GM12878 (cell line): Measurements from ENCODE around the gene HSPA12A. TPM values are rescaled to one million over a fixed set of nuclear protein-coding genes. Genes with fewer than 3 reads are reported as not detected.

Experiments
- ATAC-seq: fragments of 200-7000 bp; cut with Tn5 transposase; 3 replicates; pipeline ENCODE4 v1.9.1; 2020; ENCODE audit warnings: mild to moderate bottlenecking, moderate library complexity
- BruUV-seq: library from RNA; stranded (reverse); fragments of 400-500 nt; replicated peaks from 2 replicates; lab custom pipeline; 2021; lab: Mats Ljungman, UMichigan
- CTCF ChIA-PET: fragments of 300-600 bp; sonication (Branson Sonifier 250); formaldehyde crosslinking; extraction: SDS; loops from one replicate; lab custom pipeline; 2021; ENCODE audit warnings: inconsistent platforms; lab: Yijun Ruan, JAX
- POLR2A ChIA-PET: fragments of 350-600 bp; formaldehyde crosslinking; extraction: SDS; loops from one replicate; lab custom pipeline; 2021; ENCODE audit warnings: inconsistent platforms; lab: Charles Lee
- RAD21 ChIA-PET: fragments of 300-600 bp; sonication (Branson Sonifier 250); formaldehyde crosslinking; loops from one replicate; lab custom pipeline; 2023; ENCODE audit warnings: antibody characterized with exemption; ENCODE audit not compliant: unreplicated experiment; lab: Charles Lee
- SMC1A ChIA-PET: fragments of 300-600 bp; sonication (Branson Sonifier 250); formaldehyde crosslinking; loops from one replicate; lab custom pipeline; 2023; ENCODE audit not compliant: unreplicated experiment, uncharacterized antibody; lab: Charles Lee
- DNase-seq: peaks from one replicate; pipeline ENCODE4 v3.0.0-alpha.2; 2011; ENCODE audit warnings: low read depth, low spot score
- FAIRE-seq: peaks from 3 replicates; lab custom pipeline; 2011; peaks lifted over from hg19 to GRCh38; lab: Jason Lieb, UNC
- H2AFZ ChIP-seq: 2 replicates; pipeline ENCODE4 v1.6.0; 2011; ENCODE audit warnings: low read depth, low read length, control low read depth; ENCODE audit not compliant: control insufficient read depth
- H3K27ac ChIP-seq: 2 replicates; pipeline ENCODE4 v1.5.1; 2011; ENCODE audit warnings: control low read depth; ENCODE audit not compliant: control insufficient read depth, insufficient read depth
- H3K27me3 ChIP-seq, 2 experiments: replicated peaks in 1 of 2; 2 replicates each; pipeline versions ENCODE4 v1.6.0 to v1.6.1; 2011; ENCODE audit warnings: low read length in 1 of 2; ENCODE audit not compliant: control insufficient read depth in 2 of 2, insufficient read depth in 2 of 2
- H3K36me3 ChIP-seq, 2 experiments: 2 replicates each; pipeline ENCODE4 v1.5.1; 2011; ENCODE audit warnings: low read length in 1 of 2; ENCODE audit not compliant: control insufficient read depth in 2 of 2, insufficient read depth in 2 of 2
- H3K4me1 ChIP-seq: 2 replicates; pipeline ENCODE4 v1.6.1; 2011; ENCODE audit warnings: mild to moderate bottlenecking, low read length, moderate library complexity, mixed read lengths; ENCODE audit not compliant: control insufficient read depth, insufficient read depth
- H3K4me2 ChIP-seq: 2 replicates; pipeline ENCODE4 v1.6.0; 2011; ENCODE audit warnings: control low read depth; ENCODE audit not compliant: control insufficient read depth, insufficient read depth
- H3K4me3 ChIP-seq: fragments of 200-600 bp; sonication (generic); 2 replicates; pipeline ENCODE4 v1.5.1; 2016
- H3K79me2 ChIP-seq: 2 replicates; pipeline ENCODE4 v1.6.0; 2011; ENCODE audit warnings: low read length; ENCODE audit not compliant: control insufficient read depth, insufficient read depth
- H3K9ac ChIP-seq: 2 replicates; pipeline ENCODE4 v1.8.0; 2011; ENCODE audit warnings: low read length, control low read depth, mixed read lengths; ENCODE audit not compliant: control insufficient read depth, insufficient read depth
- H3K9me3 ChIP-seq: replicated peaks from 3 replicates; pipeline ENCODE4 v1.5.1; 2011; ENCODE audit warnings: mild to moderate bottlenecking, low read length; ENCODE audit not compliant: control insufficient read depth, insufficient read depth
- H4K20me1 ChIP-seq: 2 replicates; pipeline ENCODE4 v1.6.0; 2011; ENCODE audit not compliant: control insufficient read depth, insufficient read depth
- BMI1 ChIP-seq: fragments of 450-650 bp; IDR thresholded peaks from 2 replicates; pipeline ENCODE4 v1.6.1; 2016; ENCODE audit warnings: mild to moderate bottlenecking, moderate library complexity, borderline replicate concordance
- CHD4 ChIP-seq: fragments of 200-600 bp; sonication (generic); IDR thresholded peaks from 2 replicates; pipeline ENCODE4 v1.6.1; 2016; ENCODE audit warnings: mild to moderate bottlenecking
- HDAC6 ChIP-seq: fragments of 200-600 bp; sonication (generic); IDR thresholded peaks from one replicate; pipeline ENCODE4 v1.8.0; 2017; ENCODE audit warnings: antibody characterized with exemption; ENCODE audit not compliant: unreplicated experiment
- IKZF1 ChIP-seq: fragments of 450-650 bp; conservative IDR thresholded peaks from 2 replicates; pipeline ENCODE4 v1.6.1; 2017; ENCODE audit warnings: antibody characterized with exemption, mild to moderate bottlenecking
- POLR2AphosphoS2 ChIP-seq: IDR thresholded peaks from 2 replicates; pipeline ENCODE4 v1.6.1; 2011; ENCODE audit warnings: low read depth, mild to moderate bottlenecking, low read length, improper control_type of control experiment, moderate library complexity
- SP1 ChIP-seq: IDR thresholded peaks from one replicate; pipeline ENCODE4 v1.6.1; 2011; ENCODE audit warnings: low read depth, low read length
- SUPT20H ChIP-seq: IDR thresholded peaks from 2 replicates; pipeline ENCODE4 v1.6.1; 2011; ENCODE audit warnings: low read depth, mild to moderate bottlenecking, low read length, moderate library complexity, borderline replicate concordance; ENCODE audit not compliant: control insufficient read depth
- TBL1XR1 ChIP-seq: IDR thresholded peaks from 2 replicates; pipeline ENCODE4 v1.6.1; 2012; ENCODE audit warnings: low read depth, low read length, improper control_type of control experiment
- WGBS: methylation state at CpG from one replicate; pipeline ENCODE4 v1.1.6; 2016; ENCODE audit warnings: low lambda C conversion rate; ENCODE audit not compliant: insufficient replicate concordance, insufficient coverage; ENCODE audit errors: missing lambda C conversion rate; 5-methylcytosine and 5-hydroxymethylcytosine counted together
- in situ Hi-C: fragments of 300-500 bp; cut with MboI; formaldehyde crosslinking; loops from 9 replicates; pipeline ENCODE4 v1.14.3; 2018; ENCODE audit warnings: mixed read lengths
- intact Hi-C: fragments of 100-400 bp; cut with micrococcal nuclease; formaldehyde crosslinking; loops from one replicate; pipeline ENCODE4 v1.14.2; 2022; ENCODE audit not compliant: unreplicated experiment
- polyA plus RNA-seq, 11 experiments: library from polyadenylated mRNA; depleted of rRNA in 4 of 11; unstranded in 6 of 11; stranded (reverse) in 5 of 11; fragments of >200 nt; fragmentation: Nextera tagmentation in 4 of 11; fragmentation: Illumina TruSeq in 1 of 11; extraction: Ambion mirVana in 4 of 11; extraction: Trizol in 1 of 11; gene quantifications; 1 replicate in 1 of 11; 2 replicates in 10 of 11; pipeline versions ENCODE4 v1.2.1 to v1.2.3, GENCODE V29; 2011 to 2016; ENCODE audit warnings: inconsistent platforms in 2 of 11, missing spikeins in 2 of 11, low read depth in 1 of 11
- total RNA-seq, 4 experiments: library from RNA; depleted of rRNA in 3 of 4; stranded (reverse); fragments of >200 nt in 3 of 4; fragmentation: Illumina TruSeq in 1 of 4; extraction: Trizol in 1 of 4; gene quantifications; 2 replicates each; pipeline versions ENCODE4 v1.2.1 to v1.2.3, GENCODE V29; 2013 to 2021
- TF ChIP-seq, protein P1 (sequence below): fragments of 450-650 bp; formaldehyde crosslinking; IDR thresholded peaks from 2 replicates; pipeline ENCODE4 v1.4.0; 2022; ENCODE audit warnings: mild to moderate bottlenecking, moderate library complexity
- TF ChIP-seq, protein P2 (sequence below): fragments of 450-650 bp; IDR thresholded peaks from 2 replicates; pipeline ENCODE4 v1.6.1; 2018; ENCODE audit warnings: borderline replicate concordance, mild to moderate bottlenecking; ENCODE audit not compliant: partially characterized antibody
- TF ChIP-seq, protein P3 (sequence below): IDR thresholded peaks from 2 replicates; pipeline ENCODE4 v1.6.1; 2012; ENCODE audit warnings: low read depth, low read length, improper control_type of control experiment

The HSPA12A gene
- total and polyA plus RNA-seq, 10 of the 15 experiments (the other 5 are each of a cell fraction or from before 2014, with no cell fraction given), result 0.90 to 20.2 (median 2.8) TPM

DNA sequence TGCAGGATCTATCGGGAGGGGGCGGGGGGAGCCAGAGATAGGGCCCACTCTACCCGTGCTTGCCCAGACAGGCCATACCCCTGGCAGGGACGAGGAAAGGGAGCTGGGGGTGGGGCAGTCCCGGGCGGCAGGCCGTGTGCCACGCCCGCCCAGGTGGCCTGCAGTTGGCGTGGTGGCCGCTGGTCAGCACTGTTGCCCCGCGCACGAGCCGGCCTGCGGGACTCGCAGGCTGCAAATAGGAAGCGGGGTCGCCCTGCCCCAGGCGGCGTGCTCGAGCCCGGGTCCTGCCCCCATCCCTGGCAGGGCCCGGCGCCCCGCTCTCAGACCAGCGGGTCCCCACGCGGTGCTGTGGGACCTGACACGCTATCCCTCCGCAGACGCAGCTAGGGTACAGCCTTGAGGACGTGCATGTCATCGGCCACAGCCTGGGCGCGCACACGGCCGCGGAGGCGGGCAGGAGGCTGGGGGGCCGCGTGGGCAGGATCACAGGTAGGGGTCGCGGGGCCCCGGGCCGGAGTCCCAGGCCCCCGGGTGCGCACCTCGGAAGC lies 114.9 kb downstream of the HSPA12A start (continued):
- TF ChIP-seq, protein P1, sequence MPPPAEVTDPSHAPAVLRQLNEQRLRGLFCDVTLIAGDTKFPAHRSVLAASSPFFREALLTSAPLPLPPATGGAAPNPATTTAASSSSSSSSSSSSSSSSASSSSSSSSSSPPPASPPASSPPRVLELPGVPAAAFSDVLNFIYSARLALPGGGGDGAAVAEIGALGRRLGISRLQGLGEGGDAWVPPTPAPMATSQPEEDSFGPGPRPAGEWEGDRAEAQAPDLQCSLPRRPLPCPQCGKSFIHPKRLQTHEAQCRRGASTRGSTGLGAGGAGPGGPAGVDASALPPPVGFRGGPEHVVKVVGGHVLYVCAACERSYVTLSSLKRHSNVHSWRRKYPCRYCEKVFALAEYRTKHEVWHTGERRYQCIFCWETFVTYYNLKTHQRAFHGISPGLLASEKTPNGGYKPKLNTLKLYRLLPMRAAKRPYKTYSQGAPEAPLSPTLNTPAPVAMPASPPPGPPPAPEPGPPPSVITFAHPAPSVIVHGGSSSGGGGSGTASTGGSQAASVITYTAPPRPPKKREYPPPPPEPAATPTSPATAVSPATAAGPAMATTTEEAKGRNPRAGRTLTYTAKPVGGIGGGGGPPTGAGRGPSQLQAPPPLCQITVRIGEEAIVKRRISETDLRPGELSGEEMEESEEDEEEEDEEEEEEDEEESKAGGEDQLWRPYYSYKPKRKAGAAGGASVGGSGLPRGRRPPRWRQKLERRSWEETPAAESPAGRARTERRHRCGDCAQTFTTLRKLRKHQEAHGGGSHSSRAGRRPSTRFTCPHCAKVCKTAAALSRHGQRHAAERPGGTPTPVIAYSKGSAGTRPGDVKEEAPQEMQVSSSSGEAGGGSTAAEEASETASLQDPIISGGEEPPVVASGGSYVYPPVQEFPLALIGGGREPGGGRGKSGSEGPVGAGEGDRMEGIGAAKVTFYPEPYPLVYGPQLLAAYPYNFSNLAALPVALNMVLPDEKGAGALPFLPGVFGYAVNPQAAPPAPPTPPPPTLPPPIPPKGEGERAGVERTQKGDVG (CRISPR knock-in tag), result no peak

DNA sequence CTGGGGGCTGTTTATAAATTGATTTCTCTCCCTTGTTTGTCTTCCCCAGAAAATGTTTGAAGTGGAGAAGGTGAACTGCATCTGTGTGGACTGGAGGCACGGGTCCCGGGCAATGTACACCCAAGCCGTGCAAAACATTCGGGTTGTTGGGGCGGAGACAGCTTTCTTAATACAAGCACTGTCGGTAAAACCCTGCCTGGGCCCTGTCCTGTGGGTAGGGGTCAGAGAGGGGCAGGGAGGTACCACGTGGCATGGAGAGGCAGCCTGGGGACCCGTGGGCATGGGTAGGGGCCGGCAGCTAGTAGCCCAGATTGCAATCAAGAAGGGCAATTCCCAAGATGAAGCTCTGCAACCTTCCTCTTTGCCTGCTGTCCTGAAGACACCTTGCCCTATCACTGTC lies 115.6 kb downstream of the HSPA12A start:
- Histone ChIP-seq H3K4me3 (no peak overlapping the region), H3K9me3 (no peaks in the 10 kb centered on the region), H2AFZ (no peak overlapping the region), H3K27ac (no peak overlapping the region), H3K9ac (no peak overlapping the region), H3K4me1 (no peaks in the 10 kb centered on the region), H3K4me2 (no peak overlapping the region), H3K27me3 (no peaks in the 10 kb centered on the region; a peak in 2 of 4 replicates), H3K36me3 (no peaks in the 10 kb centered on the region), H3K79me2 (no peaks in the 10 kb centered on the region), H4K20me1 (no peaks in the 10 kb centered on the region)
- in situ Hi-C loops (no loop called here), intact Hi-C loops (no loop called here)
- no TSS peak for BruUV-seq
- ChIA-PET SMC1A (no interaction called here), POLR2A (interaction anchor here (0.6 kb wide), 1 partner anchor 87 kb away, joined by 4 read pairs; no protein-coding TSS in a partner anchor), RAD21 (no interaction called here), CTCF (no interaction called here)
- ATAC-seq (no peak), FAIRE-seq (no peak), DNase-seq (no peak)
- TF ChIP-seq TBL1XR1 (no peak), IKZF1 (no peak), CHD4 (no peak), SUPT20H (no peak), SP1 (no peak), BMI1 (no peak), POLR2AphosphoS2 (no peak), HDAC6 (no peak)
- TF ChIP-seq, protein P2, sequence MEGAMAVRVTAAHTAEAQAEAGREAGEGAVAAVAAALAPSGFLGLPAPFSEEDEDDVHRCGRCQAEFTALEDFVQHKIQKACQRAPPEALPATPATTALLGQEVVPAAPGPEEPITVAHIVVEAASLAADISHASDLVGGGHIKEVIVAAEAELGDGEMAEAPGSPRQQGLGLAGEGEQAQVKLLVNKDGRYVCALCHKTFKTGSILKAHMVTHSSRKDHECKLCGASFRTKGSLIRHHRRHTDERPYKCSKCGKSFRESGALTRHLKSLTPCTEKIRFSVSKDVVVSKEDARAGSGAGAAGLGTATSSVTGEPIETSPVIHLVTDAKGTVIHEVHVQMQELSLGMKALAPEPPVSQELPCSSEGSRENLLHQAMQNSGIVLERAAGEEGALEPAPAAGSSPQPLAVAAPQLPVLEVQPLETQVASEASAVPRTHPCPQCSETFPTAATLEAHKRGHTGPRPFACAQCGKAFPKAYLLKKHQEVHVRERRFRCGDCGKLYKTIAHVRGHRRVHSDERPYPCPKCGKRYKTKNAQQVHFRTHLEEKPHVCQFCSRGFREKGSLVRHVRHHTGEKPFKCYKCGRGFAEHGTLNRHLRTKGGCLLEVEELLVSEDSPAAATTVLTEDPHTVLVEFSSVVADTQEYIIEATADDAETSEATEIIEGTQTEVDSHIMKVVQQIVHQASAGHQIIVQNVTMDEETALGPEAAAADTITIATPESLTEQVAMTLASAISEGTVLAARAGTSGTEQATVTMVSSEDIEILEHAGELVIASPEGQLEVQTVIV, result no peak
- TF ChIP-seq, protein P1 (CRISPR knock-in tag), result no peak
- TF ChIP-seq, protein P3, sequence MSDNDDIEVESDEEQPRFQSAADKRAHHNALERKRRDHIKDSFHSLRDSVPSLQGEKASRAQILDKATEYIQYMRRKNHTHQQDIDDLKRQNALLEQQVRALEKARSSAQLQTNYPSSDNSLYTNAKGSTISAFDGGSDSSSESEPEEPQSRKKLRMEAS, result no peak
- WGBS, result 29% methylated on average over 9 of the region's 9 CpGs
